Measurements from ENCODE around the gene MAFF.

MAFF gene

GRCh38 chr22:38205261-38206128 is 3.7 kb downstream of the MAFF start:
- no peak for DNase-seq

GRCh38 chr22:38207898-38208432 is 6.2 kb downstream of the MAFF start:
- no peak for DNase-seq

GRCh38 chr22:38208551-38208968 is 6.8 kb downstream of the MAFF start:
- no peak for DNase-seq

GRCh38 chr22:38211556-38211955 is 9.8 kb downstream of the MAFF start:
- no peak for DNase-seq

GRCh38 chr22:38212442-38212841 is 10.6 kb downstream of the MAFF start:
- no peak for DNase-seq

GRCh38 chr22:38213319-38213989 is 11.7 kb downstream of the MAFF start:
- no peak for DNase-seq

- no peak for DNase-seq
These were observed 12.2 kb downstream of the MAFF start for GRCh38 chr22:38213990-38214301.

- peak; percentile 89 for DNase-seq
These were observed 12.7 kb downstream of the MAFF start for GRCh38 chr22:38214302-38215056.

DNA sequence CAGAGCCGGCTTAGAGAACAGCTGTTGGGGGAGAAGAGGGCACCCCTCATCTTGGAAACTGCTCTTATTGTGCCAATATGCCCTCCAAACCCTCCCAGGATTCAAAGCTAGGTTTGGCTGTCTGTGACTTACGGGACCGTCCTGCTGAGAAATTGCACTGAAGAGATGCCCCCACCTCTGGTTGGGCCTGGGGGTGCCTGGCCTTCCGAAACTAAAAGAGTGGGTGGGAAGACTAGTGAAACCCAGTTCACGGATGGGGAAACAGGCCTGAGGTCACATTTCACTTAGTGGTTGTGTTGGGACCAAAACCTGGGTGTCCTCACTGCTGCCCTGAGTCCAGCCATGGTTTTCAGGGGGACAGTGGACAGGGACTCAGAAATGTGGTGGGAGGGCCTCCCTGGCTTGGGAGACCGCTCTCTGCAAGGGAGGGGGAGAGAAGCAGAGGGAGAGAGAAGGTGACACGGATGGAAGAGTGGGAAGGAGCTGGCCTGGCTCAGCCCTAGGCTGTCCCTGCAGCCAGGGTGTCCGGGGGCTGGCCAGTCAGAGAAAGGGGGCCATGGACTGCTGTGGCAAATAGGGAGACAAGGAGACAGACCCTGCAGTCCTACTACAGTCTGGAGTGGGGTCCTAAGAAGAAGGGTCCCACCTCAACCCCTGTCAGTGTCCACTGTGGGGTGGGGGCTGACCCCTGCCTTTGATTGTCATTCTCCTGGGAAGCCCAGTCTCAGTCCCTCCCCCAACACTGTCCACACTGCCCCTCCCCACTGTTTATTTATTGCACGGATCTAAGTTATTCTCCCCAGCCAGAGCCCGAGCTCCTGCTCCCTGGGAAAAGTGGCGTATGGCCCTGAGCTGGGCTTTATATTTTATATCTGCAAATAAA is 13.6 kb downstream of the MAFF start:
- no peak for DNase-seq

DNA sequence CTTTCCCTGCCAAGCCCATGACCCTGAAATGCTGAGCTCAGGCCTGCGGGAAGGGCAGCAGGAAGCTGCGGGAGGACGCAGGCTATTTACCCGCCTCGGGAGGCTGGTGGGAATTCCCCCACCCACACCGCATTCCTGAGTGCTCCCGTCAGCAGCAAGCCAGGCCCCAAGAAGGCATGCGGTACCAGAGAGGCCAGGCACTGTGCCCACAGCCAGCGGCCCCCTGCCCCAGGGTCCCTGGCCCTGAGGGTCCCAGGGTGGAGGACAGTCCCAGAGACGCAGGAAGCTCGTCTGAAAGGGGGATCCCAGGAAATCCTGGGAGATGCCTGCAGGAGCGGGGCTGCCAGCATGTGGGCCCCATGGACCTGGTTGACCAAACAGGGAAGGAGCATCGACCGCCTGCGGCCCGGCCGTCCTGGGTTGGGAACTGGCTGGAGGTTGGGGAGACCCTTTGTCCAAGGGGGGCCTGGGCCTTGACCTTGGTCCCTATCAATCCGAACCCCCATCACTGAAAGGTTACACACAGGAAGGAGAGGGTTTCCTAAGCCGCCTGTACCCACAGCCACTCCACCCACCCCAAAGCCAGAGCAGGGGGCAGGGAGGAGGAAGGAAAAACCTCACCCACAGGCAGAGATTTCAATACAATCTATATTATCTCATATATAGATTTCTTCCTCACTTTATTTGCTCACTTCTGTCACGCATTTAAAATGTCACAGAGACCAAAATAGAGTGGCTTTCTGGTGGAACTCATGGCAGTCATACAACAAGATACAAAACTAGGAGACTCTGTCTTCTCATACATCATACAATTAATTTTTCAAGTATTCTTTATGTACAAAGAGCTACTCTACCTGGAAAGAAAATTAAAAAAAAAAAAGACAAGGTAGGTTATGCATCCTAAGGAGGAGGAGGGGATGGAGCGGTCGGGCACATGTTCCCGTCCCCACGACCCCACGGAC is 17.1 kb downstream of the MAFF start:
- DNase-seq = peak; percentile 73

DNA sequence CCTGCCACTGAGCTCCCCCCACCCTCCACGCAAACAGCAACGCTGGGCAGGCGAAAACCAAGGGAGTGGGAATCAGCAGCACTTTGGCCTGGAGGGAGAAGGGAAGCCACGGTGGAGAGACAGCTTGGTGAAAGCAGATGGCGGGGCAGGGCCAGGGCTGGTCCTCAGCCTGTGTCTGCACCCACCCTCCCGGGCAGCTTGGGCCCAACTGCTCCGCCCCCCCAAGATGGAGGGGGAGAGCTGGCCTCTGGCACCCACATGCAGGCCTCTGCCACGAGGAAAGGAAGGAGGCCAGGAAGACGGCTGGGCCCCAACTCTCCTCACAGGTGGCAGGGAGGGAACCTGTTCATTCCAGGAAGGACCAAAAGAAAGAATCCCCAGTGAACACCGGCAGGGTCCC is 17.8 kb downstream of the MAFF start:
- no peak for DNase-seq

- no peak for DNase-seq
These were observed 18.4 kb downstream of the MAFF start for GRCh38 chr22:38220163-38220562.

DNA sequence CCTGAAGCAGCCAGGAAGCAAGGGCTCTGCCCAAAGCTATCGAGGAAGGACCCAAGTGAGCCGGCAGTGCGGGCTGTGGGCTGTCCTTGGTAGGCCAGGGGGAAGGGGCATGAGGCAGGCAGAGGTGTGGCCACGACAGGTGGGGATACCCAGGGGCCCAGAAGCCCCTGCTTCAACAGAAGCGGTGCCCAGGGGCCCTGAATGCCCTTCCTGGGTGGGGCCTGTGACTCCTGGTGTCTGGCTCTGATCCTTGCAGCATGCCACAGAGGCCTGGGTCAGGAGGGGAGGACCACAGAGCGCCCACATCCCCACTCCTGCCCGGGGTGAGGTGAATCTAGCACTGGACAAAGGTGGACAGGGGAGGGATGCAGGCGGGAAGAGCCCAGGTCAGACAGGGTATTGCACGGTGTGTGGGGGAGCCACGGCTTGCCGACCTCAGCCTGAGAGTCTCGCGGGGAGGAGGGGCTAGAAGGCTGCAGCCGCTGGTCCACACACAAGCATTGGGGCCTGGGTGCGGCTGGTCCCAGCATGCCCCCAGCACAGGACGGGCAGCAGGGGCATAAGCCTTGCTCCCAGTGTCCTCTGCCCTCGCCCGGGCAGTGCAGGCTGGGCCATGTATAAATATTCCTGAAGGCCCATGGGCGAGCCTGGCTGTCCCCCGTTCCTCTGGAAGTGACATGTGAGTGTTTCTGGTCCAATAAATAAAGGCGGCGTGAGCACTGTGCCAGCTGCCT is 19.0 kb downstream of the MAFF start:
- no peak for DNase-seq

DNA sequence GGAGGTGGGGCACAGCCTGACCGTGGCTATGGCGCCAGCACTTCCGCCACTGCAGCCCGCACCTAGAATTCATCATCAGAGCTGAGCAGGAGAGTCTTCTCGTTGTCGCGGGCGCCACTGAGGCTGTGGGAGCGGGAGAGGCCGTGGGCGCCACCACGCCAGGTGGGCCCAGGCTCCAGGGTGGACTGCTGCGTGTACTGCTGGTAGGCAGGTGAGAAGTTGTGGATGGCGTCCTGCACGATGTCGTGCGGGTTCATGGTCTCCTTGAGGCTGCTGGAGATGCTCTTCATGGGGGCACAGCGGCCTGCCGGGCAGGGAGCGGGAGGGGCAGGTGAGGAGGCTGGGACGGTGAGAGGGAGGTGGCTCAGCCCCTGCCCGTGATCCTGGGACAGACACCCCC is 19.6 kb downstream of the MAFF start:
- DNase-seq = no peak

- DNase-seq = no peak
These were observed 20.4 kb downstream of the MAFF start for GRCh38 chr22:38221908-38222796.

DNA sequence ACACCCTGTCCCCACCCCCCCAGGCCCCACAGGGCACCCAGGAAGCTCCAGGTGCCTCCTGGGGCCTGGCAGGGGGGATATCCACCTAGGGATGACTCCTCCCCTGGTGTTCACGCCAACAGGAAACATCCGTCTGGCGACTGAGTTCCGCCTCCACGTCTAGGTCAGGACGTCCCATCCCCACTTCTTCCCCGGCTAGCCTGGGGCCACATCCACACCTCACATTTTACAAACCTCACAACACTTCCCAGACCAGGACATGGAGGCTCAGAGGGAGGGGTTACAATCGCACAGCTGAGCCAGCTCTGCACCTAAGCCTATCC is 21.0 kb downstream of the MAFF start:
- DNase-seq = no peak

GRCh38 chr22:38223289-38223960 is 21.6 kb downstream of the MAFF start:
- DNase-seq = no peak

- no peak for DNase-seq
These were observed 25.3 kb downstream of the MAFF start for GRCh38 chr22:38226853-38227649.

Measured in CD4-positive, alpha-beta T cell treated with Interleukin-21 for 1 hour (primary cell).